ENCODE results near the gene GAL3ST3. TPM values are rescaled to one million over a fixed set of nuclear protein-coding genes. Genes with fewer than 3 reads are reported as not detected.

Gene GAL3ST3
- total and polyA plus RNA-seq, 10 of the 15 experiments (the other 5 are each of a cell fraction or from before 2014, with no cell fraction given), result 0.06 to 0.12 TPM; not detected in 8

DNA sequence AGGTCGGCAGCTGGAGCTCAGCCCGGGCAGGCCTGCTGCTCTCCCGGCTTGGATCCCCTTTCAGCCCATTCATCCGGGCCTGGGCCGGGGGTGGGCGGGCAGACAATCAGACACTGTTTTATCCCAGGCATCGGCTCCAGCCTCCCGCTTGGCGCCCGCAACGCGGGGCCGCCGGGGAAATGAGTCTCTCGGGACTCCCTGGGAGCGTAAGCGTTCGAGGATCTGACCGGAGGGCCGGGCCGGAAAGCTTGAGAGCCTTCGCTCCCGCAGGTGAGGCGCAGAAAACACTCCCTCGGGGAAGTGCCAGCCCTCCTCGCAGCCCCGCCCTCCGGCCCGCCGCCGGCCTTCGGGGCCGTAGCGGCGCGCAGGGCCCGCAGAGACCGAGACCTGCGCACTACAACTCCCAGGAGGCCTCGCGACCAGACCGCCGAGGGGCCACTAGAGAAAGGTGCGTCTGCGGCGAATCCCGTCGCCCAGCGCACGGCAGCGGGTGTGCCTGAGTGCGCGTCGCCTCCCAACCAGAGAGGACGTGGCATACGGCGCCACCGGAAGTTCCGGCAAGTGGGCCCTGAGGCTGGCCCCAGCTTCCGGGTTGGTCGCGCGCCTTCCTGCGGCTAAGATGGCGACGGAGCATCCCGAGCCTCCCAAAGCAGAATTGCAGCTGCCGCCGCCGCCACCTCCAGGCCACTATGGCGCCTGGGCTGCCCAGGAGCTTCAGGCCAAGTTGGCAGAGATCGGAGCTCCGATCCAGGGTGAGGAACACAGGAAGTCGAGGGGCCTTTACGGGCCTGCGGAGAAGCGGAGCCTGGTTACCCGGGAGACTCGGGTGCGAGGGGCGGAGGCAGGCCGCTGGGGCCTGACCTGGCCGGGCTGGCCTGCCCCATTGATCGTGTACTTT, 3.1 kb upstream of the GAL3ST3 start, which contains the start of gene SF3B2 (continued):
- TF ChIP-seq EED (IDR thresholded peaks at IDR 0.05; ENCODE audit: low read depth), result no peak; the same call in 1 of the 2 replicates
- TF ChIP-seq ZBTB4 (CRISPR knock-in tag; IDR thresholded peaks at IDR 0.05), result no peak
- TF ChIP-seq GABPA (IDR thresholded peaks at IDR 0.05; ENCODE audit: low read depth), result peak; percentile 95
- no peak for TF ChIP-seq IRF4 (IDR thresholded peaks at IDR 0.05; ENCODE audit: low read depth, low read length)
- TF ChIP-seq BCL11A (IDR thresholded peaks at IDR 0.05; ENCODE audit: low read depth, low read length), result no peak
- no peak for TF ChIP-seq SRF (IDR thresholded peaks at IDR 0.05; ENCODE audit: low read depth in 2 of 2, low read length in 2 of 2)
- TF ChIP-seq HDGF (IDR thresholded peaks at IDR 0.05), result peak; percentile 82; the same call in 1 of the 2 replicates
- TF ChIP-seq SP1 (IDR thresholded peaks at IDR 0.05; ENCODE audit: low read depth, low read length), result peak; percentile 85
- TF ChIP-seq CHD2 (IDR thresholded peaks at IDR 0.05; ENCODE audit: borderline replicate concordance, low read depth, low read length), result peak; percentile 75
- TF ChIP-seq, protein P1, sequence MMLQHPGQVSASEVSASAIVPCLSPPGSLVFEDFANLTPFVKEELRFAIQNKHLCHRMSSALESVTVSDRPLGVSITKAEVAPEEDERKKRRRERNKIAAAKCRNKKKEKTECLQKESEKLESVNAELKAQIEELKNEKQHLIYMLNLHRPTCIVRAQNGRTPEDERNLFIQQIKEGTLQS (IDR thresholded peaks at IDR 0.05; ENCODE audit: borderline replicate concordance, extremely low read depth, low read depth, low read length), result no peak
- no peak for TF ChIP-seq RBBP5 (conservative IDR thresholded peaks at IDR 0.05)
- TF ChIP-seq, protein P2, sequence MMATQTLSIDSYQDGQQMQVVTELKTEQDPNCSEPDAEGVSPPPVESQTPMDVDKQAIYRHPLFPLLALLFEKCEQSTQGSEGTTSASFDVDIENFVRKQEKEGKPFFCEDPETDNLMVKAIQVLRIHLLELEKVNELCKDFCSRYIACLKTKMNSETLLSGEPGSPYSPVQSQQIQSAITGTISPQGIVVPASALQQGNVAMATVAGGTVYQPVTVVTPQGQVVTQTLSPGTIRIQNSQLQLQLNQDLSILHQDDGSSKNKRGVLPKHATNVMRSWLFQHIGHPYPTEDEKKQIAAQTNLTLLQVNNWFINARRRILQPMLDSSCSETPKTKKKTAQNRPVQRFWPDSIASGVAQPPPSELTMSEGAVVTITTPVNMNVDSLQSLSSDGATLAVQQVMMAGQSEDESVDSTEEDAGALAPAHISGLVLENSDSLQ (IDR thresholded peaks at IDR 0.05), result peak; percentile 58; the same call in 1 of the 2 replicates
- TF ChIP-seq POLR2AphosphoS5 (IDR thresholded peaks at IDR 0.05; ENCODE audit: low read length), result peak; percentile 89
- no peak for TF ChIP-seq CUX1 (IDR thresholded peaks at IDR 0.05; ENCODE audit: insufficient replicate concordance, low read depth, low read length)
- no peak for TF ChIP-seq PAX5 (IDR thresholded peaks at IDR 0.05; ENCODE audit: borderline replicate concordance, low read depth, low read length)
- TF ChIP-seq, protein P3, sequence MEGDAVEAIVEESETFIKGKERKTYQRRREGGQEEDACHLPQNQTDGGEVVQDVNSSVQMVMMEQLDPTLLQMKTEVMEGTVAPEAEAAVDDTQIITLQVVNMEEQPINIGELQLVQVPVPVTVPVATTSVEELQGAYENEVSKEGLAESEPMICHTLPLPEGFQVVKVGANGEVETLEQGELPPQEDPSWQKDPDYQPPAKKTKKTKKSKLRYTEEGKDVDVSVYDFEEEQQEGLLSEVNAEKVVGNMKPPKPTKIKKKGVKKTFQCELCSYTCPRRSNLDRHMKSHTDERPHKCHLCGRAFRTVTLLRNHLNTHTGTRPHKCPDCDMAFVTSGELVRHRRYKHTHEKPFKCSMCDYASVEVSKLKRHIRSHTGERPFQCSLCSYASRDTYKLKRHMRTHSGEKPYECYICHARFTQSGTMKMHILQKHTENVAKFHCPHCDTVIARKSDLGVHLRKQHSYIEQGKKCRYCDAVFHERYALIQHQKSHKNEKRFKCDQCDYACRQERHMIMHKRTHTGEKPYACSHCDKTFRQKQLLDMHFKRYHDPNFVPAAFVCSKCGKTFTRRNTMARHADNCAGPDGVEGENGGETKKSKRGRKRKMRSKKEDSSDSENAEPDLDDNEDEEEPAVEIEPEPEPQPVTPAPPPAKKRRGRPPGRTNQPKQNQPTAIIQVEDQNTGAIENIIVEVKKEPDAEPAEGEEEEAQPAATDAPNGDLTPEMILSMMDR (IDR thresholded peaks at IDR 0.05 in 2 of 3, conservative IDR thresholded peaks at IDR 0.05 in 1 of 3; ENCODE audit: control insufficient read depth in 2 of 3, extremely low read depth in 1 of 3, insufficient read depth in 1 of 3, low read depth in 3 of 3, low read length in 3 of 3), result no peak
- TF ChIP-seq RAD21 (IDR thresholded peaks at IDR 0.05; ENCODE audit: insufficient read depth, low read depth, low read length), result no peak
